Naive thymus-derived CD8-positive, alpha-beta T cell (primary cell): ENCODE measurements around the gene RERE. TPM values are rescaled to one million over a fixed set of nuclear protein-coding genes. Genes with fewer than 3 reads are reported as not detected.

Source experiments
- ATAC-seq, 2 donors: fragments of 150-1000 bp; cut with Tn5 transposase in 1 of 2; sonication (Bioruptor Pico), chemical (Tn5 transposase) in 1 of 2; 1 replicate in 1 of 2; 2 replicates in 1 of 2; pipeline ENCODE4 v1.10.0; 2021; ENCODE audit warnings: mild to moderate bottlenecking in 2 of 2, moderate library complexity in 2 of 2
- POLR2A ChIA-PET: fragments of 350-600 bp; sonication (Branson Sonifier 250); formaldehyde crosslinking; loops from one replicate; lab custom pipeline; 2021; ENCODE audit warnings: antibody characterized with exemption; lab: Charles Lee
- DNase-seq, 10 donors: peaks; one replicate each; pipeline versions ENCODE4 v3.0.0 to v3.0.0-alpha.2; 2020 to 2022
- H3K27ac Mint-ChIP-seq, 10 donors: one replicate each; pipeline ENCODE4 v1.8.0; 2020 to 2022; ENCODE audit warnings: mild to moderate bottlenecking in 10 of 10, mixed read lengths in 10 of 10, moderate library complexity in 4 of 10, inconsistent platforms in 1 of 10
- H3K27me3 Mint-ChIP-seq, 5 donors: one replicate each; pipeline ENCODE4 v1.8.0; 2021 to 2022; ENCODE audit warnings: mixed read lengths in 5 of 5
- H3K36me3 Mint-ChIP-seq, 3 donors: one replicate each; pipeline ENCODE4 v1.8.0; 2020 to 2022; ENCODE audit warnings: mixed read lengths in 3 of 3, mild to moderate bottlenecking in 2 of 3, inconsistent platforms in 1 of 3
- H3K4me1 Mint-ChIP-seq, 4 donors: one replicate each; pipeline ENCODE4 v1.8.0; 2021 to 2022; ENCODE audit warnings: mixed read lengths in 4 of 4
- H3K4me3 Mint-ChIP-seq, 10 donors: one replicate each; pipeline ENCODE4 v1.8.0; 2020 to 2022; ENCODE audit warnings: mild to moderate bottlenecking in 10 of 10, mixed read lengths in 10 of 10, moderate library complexity in 6 of 10, inconsistent platforms in 1 of 10
- H3K9me3 Mint-ChIP-seq, 9 donors: one replicate each; pipeline ENCODE4 v1.8.0; 2020 to 2022; ENCODE audit warnings: mixed read lengths in 9 of 9, mild to moderate bottlenecking in 3 of 9, inconsistent platforms in 1 of 9, moderate library complexity in 1 of 9
- polyA plus RNA-seq, 3 donors: library from polyadenylated mRNA; unstranded; fragments of 300-500 nt; fragmentation: Illumina TruSeq; gene quantifications; one replicate each; pipeline ENCODE4 v1.2.3, GENCODE V29; 2021
- total RNA-seq, 8 experiments: library from RNA in 2 of 8; stranded (reverse) in 2 of 8; gene quantifications; one replicate each; pipeline ENCODE4 v1.2.3 and lab custom pipeline; 2021 to 2026

The RERE gene
- total and polyA plus RNA-seq, 5 experiments from 2014 or later, result 4.1 to 84.2 (median 8.8) TPM

DNA sequence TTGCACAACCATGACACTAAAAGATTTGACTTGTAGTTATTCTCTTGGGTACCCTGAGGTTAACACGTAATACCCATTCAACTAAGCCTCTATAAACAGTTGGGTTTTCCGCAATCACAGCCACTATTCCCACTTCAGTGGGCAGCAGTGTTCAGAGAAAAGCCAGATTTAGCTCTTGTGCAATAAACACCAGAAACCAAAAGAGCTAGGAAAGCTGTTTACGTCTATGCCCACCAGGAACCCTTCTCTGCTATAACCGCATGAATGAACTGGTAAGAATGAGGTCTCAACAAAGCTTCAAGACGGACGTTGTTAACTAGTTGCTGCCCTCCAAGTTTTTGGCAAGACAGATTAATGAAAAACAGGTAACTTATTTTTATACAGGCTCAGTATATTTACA is 398.3 kb downstream of the RERE start:
- H3K36me3 Mint-ChIP-seq, result peaks cover 0 to 37% (median 13%) of the 10 kb centered on the region in 3 donors
- peak in 2 of 10 donors; percentile 25 to 32 for DNase-seq
- ATAC-seq, result peak in 1 of 2 donors; percentile 30
- POLR2A ChIA-PET, result interaction anchor here (0.8 to 2.2 kb wide), 3 partner anchors 9 to 12 kb away, joined by 3 to 12 read pairs (median 3); no protein-coding TSS in a partner anchor
- no peaks in the 10 kb centered on the region for H3K9me3 Mint-ChIP-seq
- peaks cover 15 to 25% (median 18%) of the 10 kb centered on the region in 4 donors for H3K4me1 Mint-ChIP-seq
- no peaks in the 10 kb centered on the region for H3K27me3 Mint-ChIP-seq
- peak overlapping the region in 1 of 10 donors; percentile 34 for H3K4me3 Mint-ChIP-seq
- peak overlapping the region in 2 of 10 donors; percentile 16 to 26 for H3K27ac Mint-ChIP-seq

DNA sequence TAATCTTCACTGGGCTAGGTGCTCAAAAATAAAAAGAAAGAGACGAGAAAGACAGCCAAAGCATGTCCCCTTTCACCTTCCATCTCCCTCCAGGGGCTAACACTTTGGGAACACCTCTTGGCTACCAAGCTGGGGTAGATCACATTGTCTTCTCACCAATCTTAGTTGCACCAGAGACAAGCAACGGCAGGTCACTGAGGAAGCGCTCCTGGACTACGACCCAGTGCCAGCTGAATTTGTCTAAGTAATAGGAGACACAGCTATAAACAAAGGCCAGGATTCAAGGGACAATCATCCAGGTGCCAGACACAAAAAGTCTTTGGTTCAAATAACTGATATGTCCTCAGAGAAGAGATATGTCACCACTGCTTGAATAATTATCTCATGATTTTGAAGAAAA is 399.1 kb downstream of the RERE start:
- Mint-ChIP-seq H3K4me1 (peaks cover 13 to 23% (median 17%) of the 10 kb centered on the region in 4 donors), H3K4me3 (peak overlapping the region in 7 of 10 donors; percentile 2 to 46 (median 21)), H3K27ac (peak overlapping the region in 5 of 10 donors; percentile 12 to 37 (median 22)), H3K36me3 (peaks cover 0 to 46% (median 17%) of the 10 kb centered on the region in 3 donors), H3K9me3 (no peaks in the 10 kb centered on the region), H3K27me3 (no peaks in the 10 kb centered on the region)
- ATAC-seq (no peak), DNase-seq (no peak)
- POLR2A ChIA-PET, result interaction anchor here (0.8 to 1.2 kb wide), 2 partner anchors 10 to 107 kb away, joined by 3 read pairs; no protein-coding TSS in a partner anchor

DNA sequence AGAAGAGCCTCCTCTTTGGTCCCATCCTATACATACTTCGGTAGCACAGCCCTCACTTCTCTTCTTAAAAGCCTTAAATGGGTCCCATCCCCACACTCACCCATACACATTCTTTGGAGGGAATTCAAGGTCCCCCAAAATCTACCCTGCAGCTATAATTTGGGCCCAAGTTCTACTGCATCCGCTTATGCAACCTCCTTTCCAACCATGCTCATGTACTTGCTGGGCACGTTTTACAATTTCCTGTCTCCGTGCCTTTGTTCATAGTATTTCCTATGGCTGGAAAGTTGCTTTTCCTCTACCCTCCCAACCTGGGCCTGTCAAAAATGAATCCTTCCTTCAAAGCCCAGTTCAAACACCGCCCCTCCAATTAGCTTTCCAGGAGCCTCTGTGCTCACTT is 399.8 kb downstream of the RERE start:
- H3K36me3 Mint-ChIP-seq, result peaks cover 0 to 50% (median 17%) of the 10 kb centered on the region in 3 donors
- H3K27ac Mint-ChIP-seq, result peak overlapping the region in 5 of 10 donors; percentile 5 to 77 (median 27)
- POLR2A ChIA-PET, result no interaction called here
- DNase-seq, result no peak
- H3K27me3 Mint-ChIP-seq, result no peaks in the 10 kb centered on the region
- H3K4me3 Mint-ChIP-seq, result peak overlapping the region in 5 of 10 donors; percentile 8 to 42 (median 31)
- no peak for ATAC-seq
- H3K9me3 Mint-ChIP-seq, result no peaks in the 10 kb centered on the region
- H3K4me1 Mint-ChIP-seq, result peaks cover 14 to 25% (median 21%) of the 10 kb centered on the region in 4 donors

DNA sequence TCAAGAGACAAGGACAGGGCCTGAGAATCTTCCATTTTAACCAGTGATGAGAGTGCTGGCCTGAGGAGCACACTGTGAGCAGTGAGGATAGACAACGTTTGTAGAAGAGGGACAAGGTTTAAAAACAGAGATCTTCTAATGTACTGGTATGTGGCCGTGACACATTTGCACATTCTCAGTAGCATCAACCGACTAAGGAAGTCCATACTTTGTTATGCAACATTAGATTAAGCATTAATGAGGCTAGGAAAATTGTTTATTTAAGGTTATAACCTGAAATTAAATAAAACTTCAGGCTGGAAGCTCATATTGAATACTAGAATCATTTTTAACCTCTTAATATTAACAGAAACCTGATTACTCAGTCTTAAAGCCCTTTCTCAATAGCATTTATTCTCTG is 400.6 kb downstream of the RERE start:
- Mint-ChIP-seq H3K4me1 (peaks cover 22 to 30% (median 28%) of the 10 kb centered on the region in 4 donors), H3K4me3 (no peak overlapping the region), H3K27ac (peak overlapping the region in 2 of 10 donors; percentile 24 to 26), H3K27me3 (no peaks in the 10 kb centered on the region), H3K36me3 (peaks cover 0 to 58% (median 20%) of the 10 kb centered on the region in 3 donors), H3K9me3 (no peaks in the 10 kb centered on the region)
- ATAC-seq (no peak), DNase-seq (no peak)
- POLR2A ChIA-PET, result no interaction called here

DNA sequence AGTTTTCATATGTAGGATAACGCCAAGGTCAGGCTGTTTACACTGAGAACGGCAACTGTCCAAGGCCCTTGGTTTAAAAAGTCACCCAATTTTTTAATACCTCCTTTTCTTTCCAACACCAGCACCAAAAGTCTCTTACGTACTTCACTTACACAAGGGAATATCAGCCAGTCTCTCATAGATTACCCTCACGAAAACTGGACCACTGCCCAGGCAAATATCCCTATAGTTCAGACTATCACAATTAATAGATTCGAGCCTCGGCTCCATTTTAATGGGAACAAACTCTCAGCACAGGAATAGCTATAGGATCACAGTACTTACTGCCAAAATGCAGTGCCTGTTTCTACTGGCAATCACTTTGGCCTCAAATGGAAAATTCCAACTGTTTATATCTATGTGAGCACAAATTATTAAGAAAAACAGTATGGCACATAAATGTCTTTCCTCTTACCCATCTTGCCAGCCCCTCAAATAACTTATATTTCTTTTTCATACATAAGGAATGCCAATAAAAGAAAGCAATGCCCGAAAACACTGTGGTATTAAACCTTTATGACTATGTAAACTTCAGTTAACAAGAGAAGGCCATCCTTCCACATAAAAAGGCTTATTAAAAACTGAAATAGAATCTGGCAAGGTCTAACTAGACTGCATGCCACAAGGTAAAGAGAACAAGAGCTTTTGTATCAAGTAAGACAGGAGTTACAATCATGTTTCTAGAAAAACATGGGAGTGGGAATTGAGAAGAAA is 401.7 kb downstream of the RERE start:
- Mint-ChIP-seq H3K27ac (peak overlapping the region in 2 of 10 donors; percentile 20 to 59), H3K9me3 (no peaks in the 10 kb centered on the region), H3K36me3 (peaks cover 0 to 65% (median 23%) of the 10 kb centered on the region in 3 donors), H3K4me3 (peak overlapping the region in 1 of 10 donors; percentile 43), H3K27me3 (no peaks in the 10 kb centered on the region), H3K4me1 (peaks cover 26 to 36% (median 34%) of the 10 kb centered on the region in 4 donors)
- no peak for DNase-seq
- no peak for ATAC-seq
- POLR2A ChIA-PET, result no interaction called here

DNA sequence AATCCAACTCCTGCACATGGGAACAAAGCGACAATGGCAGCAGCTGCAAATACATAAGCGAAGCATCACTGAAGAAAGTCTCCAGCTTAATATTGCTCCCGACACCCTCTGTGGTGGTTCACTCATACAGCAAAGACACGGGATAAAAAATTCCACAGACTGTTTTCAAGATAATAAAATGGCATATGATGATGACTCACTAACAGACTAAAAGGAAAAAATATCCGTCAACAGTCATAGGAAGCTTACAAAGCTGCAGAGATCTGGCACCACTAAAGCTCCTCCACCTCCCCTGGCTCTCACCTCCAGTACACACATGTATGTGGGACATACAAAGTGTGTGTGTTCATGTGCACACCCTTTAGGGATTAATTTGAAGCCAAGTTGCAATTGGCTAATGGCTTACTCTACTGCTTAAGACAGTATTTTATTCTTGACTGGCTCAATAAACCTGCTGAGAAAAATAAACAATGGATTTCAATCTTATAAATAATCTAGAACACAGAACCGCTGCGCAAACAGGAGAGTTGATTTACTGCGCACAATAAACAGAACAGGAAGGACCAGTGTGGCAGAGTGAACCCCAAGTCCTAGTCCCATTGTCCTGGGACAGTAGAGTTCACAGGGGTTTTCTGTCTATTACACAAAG is 405.1 kb downstream of the RERE start:
- H3K4me1 Mint-ChIP-seq, result peaks cover 43 to 69% (median 65%) of the 10 kb centered on the region in 4 donors
- H3K9me3 Mint-ChIP-seq, result no peaks in the 10 kb centered on the region
- no peak for ATAC-seq
- H3K27ac Mint-ChIP-seq, result peak overlapping the region in 5 of 10 donors; percentile 6 to 63 (median 18)
- H3K27me3 Mint-ChIP-seq, result no peaks in the 10 kb centered on the region
- peak overlapping the region in 1 of 10 donors; percentile 51 for H3K4me3 Mint-ChIP-seq
- H3K36me3 Mint-ChIP-seq, result peaks cover 0 to 68% (median 17%) of the 10 kb centered on the region in 3 donors
- POLR2A ChIA-PET, result interaction anchor here (0.6 kb wide), 1 partner anchor 9 kb away, joined by 3 read pairs; no protein-coding TSS in a partner anchor
- DNase-seq, result no peak

DNA sequence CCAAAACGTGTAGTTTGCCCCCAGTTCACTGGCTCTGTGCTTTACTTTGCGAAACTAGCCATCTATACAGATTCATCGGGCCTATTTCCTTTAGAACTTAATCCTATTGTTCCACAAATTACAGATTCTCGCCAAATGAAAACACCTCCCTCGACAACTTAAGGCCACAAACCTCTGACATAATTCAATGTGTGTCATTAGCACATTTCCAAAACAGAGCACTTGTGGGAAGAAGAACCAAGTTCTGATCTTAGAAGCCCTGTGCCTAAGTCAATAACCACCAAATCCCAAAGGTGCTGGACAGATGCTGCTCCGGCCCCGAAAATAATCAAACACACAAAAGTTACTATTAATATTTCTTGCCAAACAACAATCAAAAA is 405.6 kb downstream of the RERE start:
- Mint-ChIP-seq H3K4me3 (peak overlapping the region in 1 of 10 donors; percentile 18), H3K9me3 (no peaks in the 10 kb centered on the region), H3K27ac (peak overlapping the region in 2 of 10 donors; percentile 18 to 63), H3K27me3 (no peaks in the 10 kb centered on the region), H3K4me1 (peaks cover 42 to 73% (median 67%) of the 10 kb centered on the region in 4 donors), H3K36me3 (peaks cover 0 to 69% (median 17%) of the 10 kb centered on the region in 3 donors)
- no peak for ATAC-seq
- DNase-seq, result no peak
- POLR2A ChIA-PET, result interaction anchor here (0.7 to 3.3 kb wide), 2 partner anchors 8 to 11 kb away, joined by 3 to 12 read pairs; no protein-coding TSS in a partner anchor

DNA sequence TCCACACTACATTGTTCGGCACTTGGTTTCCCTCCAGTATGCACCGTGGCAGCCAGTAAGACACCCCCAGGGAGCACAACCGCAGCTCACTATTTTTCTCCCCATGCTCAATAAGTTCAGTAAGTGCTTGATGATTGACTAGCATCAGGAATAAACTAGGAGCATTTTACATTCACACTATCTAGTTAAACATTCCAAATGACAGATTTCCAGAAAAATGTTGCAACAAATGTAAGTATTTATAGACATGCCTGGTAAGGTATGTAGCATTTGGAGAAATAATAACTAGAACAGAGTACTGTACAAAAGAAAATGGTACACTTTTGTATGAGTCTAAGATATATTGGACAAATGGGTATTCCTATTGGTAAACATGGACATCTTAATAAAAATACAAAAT is 406.6 kb downstream of the RERE start:
- Mint-ChIP-seq H3K27ac (peak overlapping the region in 5 of 10 donors; percentile 0 to 38 (median 22)), H3K36me3 (peaks cover 0 to 71% (median 13%) of the 10 kb centered on the region in 3 donors), H3K9me3 (no peaks in the 10 kb centered on the region), H3K4me3 (no peak overlapping the region), H3K4me1 (peaks cover 39 to 71% (median 63%) of the 10 kb centered on the region in 4 donors), H3K27me3 (no peaks in the 10 kb centered on the region)
- ATAC-seq (no peak), DNase-seq (no peak)
- POLR2A ChIA-PET, result interaction anchor here (3.3 kb wide), 1 partner anchor 9 kb away, joined by 12 read pairs; no protein-coding TSS in a partner anchor

DNA sequence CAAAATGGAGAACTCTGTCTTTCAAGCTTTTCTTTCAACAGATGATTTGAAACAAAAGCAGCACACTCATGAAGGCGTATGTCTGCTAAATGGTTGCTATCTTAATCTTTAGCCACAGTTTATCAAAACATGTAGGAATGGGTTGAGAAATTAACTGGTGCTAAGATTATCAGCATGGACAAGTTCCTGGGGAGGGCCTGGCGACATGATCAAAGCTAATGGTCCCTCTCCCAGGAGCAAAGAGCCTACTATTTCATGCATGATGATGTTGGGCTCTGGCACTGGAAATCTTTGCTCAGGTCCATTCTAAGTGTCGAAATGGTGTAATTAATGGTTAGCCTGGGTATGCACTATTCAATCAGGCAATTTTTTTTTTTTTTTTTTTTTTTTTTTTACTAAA is 407.8 kb downstream of the RERE start:
- peak overlapping the region in 3 of 10 donors; percentile 36 to 70 (median 49) for H3K4me3 Mint-ChIP-seq
- peak overlapping the region in 3 of 10 donors; percentile 31 to 81 (median 60) for H3K27ac Mint-ChIP-seq
- POLR2A ChIA-PET, result interaction anchor here (3.3 kb wide), 1 partner anchor 10 kb away, joined by 12 read pairs; no protein-coding TSS in a partner anchor
- DNase-seq (no peak), ATAC-seq (no peak)
- H3K4me1 Mint-ChIP-seq, result peaks cover 35 to 67% (median 59%) of the 10 kb centered on the region in 4 donors
- H3K36me3 Mint-ChIP-seq, result peaks cover 0 to 72% (median 15%) of the 10 kb centered on the region in 3 donors
- no peaks in the 10 kb centered on the region for H3K9me3 Mint-ChIP-seq
- H3K27me3 Mint-ChIP-seq, result no peaks in the 10 kb centered on the region

DNA sequence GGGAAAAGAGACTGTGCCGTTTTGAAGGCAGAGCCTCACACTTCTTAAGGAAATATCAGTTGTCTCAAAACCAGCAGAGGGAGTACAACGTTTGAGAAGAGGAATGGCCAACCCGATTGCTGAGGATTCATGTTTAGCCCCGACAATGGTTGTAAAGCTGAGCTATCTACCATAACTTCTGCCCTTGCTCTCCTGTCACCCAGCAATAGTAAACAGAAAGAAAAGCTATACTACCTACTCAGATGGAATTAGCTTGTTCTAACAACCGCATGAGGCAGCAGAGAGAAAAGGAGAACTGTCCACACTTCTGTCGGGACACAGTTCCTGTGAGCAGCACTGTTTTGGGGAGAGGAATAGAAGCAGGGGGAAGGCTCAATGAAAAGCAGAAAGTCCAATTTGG is 408.3 kb downstream of the RERE start:
- peaks cover 37 to 70% (median 60%) of the 10 kb centered on the region in 4 donors for H3K4me1 Mint-ChIP-seq
- POLR2A ChIA-PET, result interaction anchor here (3.3 kb wide), 1 partner anchor 11 kb away, joined by 12 read pairs; no protein-coding TSS in a partner anchor
- no peaks in the 10 kb centered on the region for H3K9me3 Mint-ChIP-seq
- peaks cover 0 to 70% (median 13%) of the 10 kb centered on the region in 3 donors for H3K36me3 Mint-ChIP-seq
- ATAC-seq (peak; percentile 66 to 72), DNase-seq (peak in 2 of 10 donors; percentile 20 to 35)
- H3K27me3 Mint-ChIP-seq, result no peaks in the 10 kb centered on the region
- peak overlapping the region in 9 of 10 donors; percentile 4 to 87 (median 60) for H3K27ac Mint-ChIP-seq
- H3K4me3 Mint-ChIP-seq, result peak overlapping the region in 8 of 10 donors; percentile 4 to 70 (median 40)

DNA sequence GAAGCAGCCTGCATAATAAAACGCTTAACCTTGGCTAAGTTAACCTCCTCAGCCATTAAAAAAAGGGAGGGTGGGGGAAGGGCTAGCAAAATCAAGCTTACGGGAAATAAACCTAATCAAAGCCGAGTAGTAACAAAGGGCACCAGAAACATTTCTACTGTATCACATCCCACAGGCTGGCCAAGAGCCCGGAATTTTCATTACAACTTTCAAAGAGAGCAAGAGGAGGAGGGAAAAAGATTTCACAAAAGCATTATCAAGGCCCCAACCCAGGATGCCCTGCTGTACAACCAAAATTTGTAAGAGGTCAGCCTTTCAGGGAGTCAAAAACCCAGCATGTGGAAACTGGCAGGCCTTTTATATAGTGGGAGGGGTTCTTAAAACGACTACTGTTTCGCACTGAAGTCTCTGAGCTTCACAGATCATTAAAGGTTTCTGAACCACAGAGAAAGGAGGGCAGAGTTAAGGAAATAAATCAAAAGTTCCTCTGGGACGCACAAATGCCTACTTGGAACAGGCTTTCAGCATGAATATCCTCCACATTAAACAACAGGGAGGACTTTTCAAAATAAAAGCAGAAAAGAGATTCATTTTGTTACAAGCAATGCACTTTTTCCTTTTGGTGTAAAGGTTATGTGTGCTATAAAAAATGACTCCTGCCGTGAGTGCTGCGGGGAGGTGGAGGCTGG is 409.1 kb downstream of the RERE start:
- H3K4me1 Mint-ChIP-seq, result peaks cover 37 to 70% (median 60%) of the 10 kb centered on the region in 4 donors
- H3K4me3 Mint-ChIP-seq, result peak overlapping the region in 8 of 10 donors; percentile 4 to 74 (median 40)
- peak overlapping the region; percentile 4 to 87 (median 76) for H3K27ac Mint-ChIP-seq
- POLR2A ChIA-PET, result interaction anchor here (0.6 to 3.3 kb wide), 4 partner anchors 11 to 446 kb away, joined by 3 to 12 read pairs (median 4); no protein-coding TSS in a partner anchor
- H3K9me3 Mint-ChIP-seq, result no peaks in the 10 kb centered on the region
- H3K27me3 Mint-ChIP-seq, result no peaks in the 10 kb centered on the region
- H3K36me3 Mint-ChIP-seq, result peaks cover 0 to 65% (median 10%) of the 10 kb centered on the region in 3 donors
- ATAC-seq (no peak), DNase-seq (no peak)
